Tibial artery (tissue), 4 donors: ENCODE data around the gene SRGAP1.

ENCODE experiments used
- DNase-seq, 2 donors: peaks; one replicate each; pipeline ENCODE4 v3.0.0-alpha.2; 2019
- H3K27ac ChIP-seq, 2 donors: fragments of 200-600 bp; sonication (generic) in 1 of 2; 1 replicate in 1 of 2; 2 replicates in 1 of 2; pipeline ENCODE4 v1.5.1; 2018 to 2019; ENCODE audit warnings: mild to moderate bottlenecking in 1 of 2
- H3K27me3 ChIP-seq, 2 donors: fragments of 200-600 bp; sonication (generic) in 1 of 2; one replicate each; pipeline versions ENCODE4 v1.5.1 to v1.6.0; 2016 to 2019
- H3K36me3 ChIP-seq, 3 donors: fragments of 200-600 bp; sonication (generic) in 2 of 3; one replicate each; pipeline ENCODE4 v1.5.1; 2016 to 2019; ENCODE audit warnings: mild to moderate bottlenecking in 2 of 3
- H3K4me1 ChIP-seq, 4 donors: fragments of 200-600 bp; sonication (generic) in 2 of 4; 1 replicate in 3 of 4; 2 replicates in 1 of 4; pipeline ENCODE4 v1.5.1; 2016 to 2019
- H3K4me3 ChIP-seq, 2 donors: fragments of 200-600 bp; sonication (generic) in 1 of 2; 1 replicate in 1 of 2; 2 replicates in 1 of 2; pipeline ENCODE4 v1.5.1; 2018 to 2019; ENCODE audit warnings: mild to moderate bottlenecking in 2 of 2
- H3K9me3 ChIP-seq, 3 donors: fragments of 200-600 bp; sonication (generic) in 1 of 3; one replicate each; pipeline ENCODE4 v1.5.1; 2016 to 2019
- CTCF ChIP-seq, 2 experiments: fragments of 200-600 bp in 1 of 2; fragments of 450-650 bp in 1 of 2; IDR thresholded peaks; one replicate each; pipeline ENCODE4 v1.5.1; 2017 to 2019; ENCODE audit warnings: antibody characterized with exemption in 2 of 2, mild to moderate bottlenecking in 1 of 2, moderate library complexity in 1 of 2
- intact Hi-C: fragments of 100-400 bp; cut with DNase I; formaldehyde crosslinking; loops from one replicate; pipeline ENCODE4 v1.15.0; 2023; ENCODE audit warnings: low total_unique reads

Gene SRGAP1

GRCh38 chr12:63967358-63968145, 123.1 kb downstream of the SRGAP1 start:
- no peak for DNase-seq

GRCh38 chr12:63968673-63969072, 124.2 kb downstream of the SRGAP1 start:
- DNase-seq = no peak
- Histone ChIP-seq H3K27me3 (no peaks in the 10 kb centered on the region), H3K36me3 (no peaks in the 10 kb centered on the region), H3K4me1 (peaks cover 0 to 44% (median 5%) of the 10 kb centered on the region in 4 donors), H3K27ac (no peak overlapping the region), H3K9me3 (no peaks in the 10 kb centered on the region), H3K4me3 (no peak overlapping the region)
- intact Hi-C loops = no loop called here
- TF ChIP-seq CTCF (IDR thresholded peaks at IDR 0.05) = no peak

More at GRCh38 chr12:63967358-63968145, 123.1 kb downstream of the SRGAP1 start:
- no peak overlapping the region for H3K27ac ChIP-seq
- no peak for TF ChIP-seq CTCF (IDR thresholded peaks at IDR 0.05)
- H3K36me3 ChIP-seq = no peaks in the 10 kb centered on the region
- no peaks in the 10 kb centered on the region for H3K9me3 ChIP-seq
- H3K27me3 ChIP-seq = no peaks in the 10 kb centered on the region
- intact Hi-C loops = no loop called here
- H3K4me1 ChIP-seq = peaks cover 0 to 52% (median 6%) of the 10 kb centered on the region in 4 donors
- H3K4me3 ChIP-seq = no peak overlapping the region

- no peak for DNase-seq
- peaks cover 0 to under 1% (median 0%) of the 10 kb centered on the region in 4 donors for H3K4me1 ChIP-seq
- H3K4me3 ChIP-seq = no peak overlapping the region
- intact Hi-C loops = no loop called here
- H3K27ac ChIP-seq = no peak overlapping the region
- TF ChIP-seq CTCF (IDR thresholded peaks at IDR 0.05) = no peak
- no peaks in the 10 kb centered on the region for H3K27me3 ChIP-seq
- H3K36me3 ChIP-seq = no peaks in the 10 kb centered on the region
- H3K9me3 ChIP-seq = no peaks in the 10 kb centered on the region
These were observed 132.4 kb downstream of the SRGAP1 start for GRCh38 chr12:63976902-63977395.

GRCh38 chr12:63977441-63977840, 132.9 kb downstream of the SRGAP1 start:
- intact Hi-C loops = no loop called here
- no peak for DNase-seq
- H3K4me1 ChIP-seq = peaks cover 0 to 6% (median 0%) of the 10 kb centered on the region in 4 donors
- TF ChIP-seq CTCF (IDR thresholded peaks at IDR 0.05) = no peak
- H3K27ac ChIP-seq = no peak overlapping the region
- no peaks in the 10 kb centered on the region for H3K9me3 ChIP-seq
- no peaks in the 10 kb centered on the region for H3K27me3 ChIP-seq
- H3K4me3 ChIP-seq = no peak overlapping the region
- no peaks in the 10 kb centered on the region for H3K36me3 ChIP-seq

- Histone ChIP-seq H3K4me3 (no peak overlapping the region), H3K36me3 (no peaks in the 10 kb centered on the region), H3K27me3 (no peaks in the 10 kb centered on the region), H3K27ac (no peak overlapping the region), H3K9me3 (no peaks in the 10 kb centered on the region), H3K4me1 (peaks cover 0 to 16% (median 0%) of the 10 kb centered on the region in 4 donors)
- DNase-seq = no peak
- intact Hi-C loops = no loop called here
- no peak for TF ChIP-seq CTCF (IDR thresholded peaks at IDR 0.05)
These were observed 134.0 kb downstream of the SRGAP1 start for GRCh38 chr12:63978519-63978918.
